Kidney (tissue), 14 donors: ENCODE results near the gene ATXN10. TPM values are rescaled to one million over a fixed set of nuclear protein-coding genes. Genes with fewer than 3 reads are reported as not detected.
A peak's percentile ranks its signal among the peaks of the same experiment; 100 is the strongest.

Experiments
- DNase-seq, 5 donors: peaks; one replicate each; pipeline ENCODE4 v3.0.0-alpha.2; 2013 to 2020
- FAIRE-seq: peaks from 2 replicates; lab custom pipeline; 2012; peaks lifted over from hg19 to GRCh38; lab: Jason Lieb, UNC
- H3K27ac ChIP-seq, 2 donors: one replicate each; pipeline ENCODE4 v1.7.0; 2013; ENCODE audit warnings: low read depth in 2 of 2, low read length in 2 of 2, inconsistent platforms in 1 of 2
- H3K27me3 ChIP-seq: one replicate; pipeline ENCODE4 v1.7.1; 2013; ENCODE audit warnings: low read length, inconsistent platforms; ENCODE audit not compliant: control insufficient read depth, insufficient read depth
- H3K36me3 ChIP-seq, 3 donors: one replicate each; pipeline versions ENCODE4 v1.7.0 to v1.7.1; 2013; ENCODE audit warnings: low read length in 3 of 3, control low read depth in 1 of 3, inconsistent platforms in 1 of 3; ENCODE audit not compliant: insufficient read depth in 3 of 3, control insufficient read depth in 2 of 3
- H3K4me1 ChIP-seq, 3 donors: one replicate each; pipeline versions ENCODE4 v1.7.0 to v1.7.1; 2013; ENCODE audit warnings: low read length in 3 of 3, inconsistent platforms in 1 of 3, low read depth in 1 of 3; ENCODE audit not compliant: control insufficient read depth in 2 of 3, insufficient read depth in 2 of 3
- H3K4me3 ChIP-seq, 3 donors: one replicate each; pipeline versions ENCODE4 v1.7.0 to v1.8.1; 2013; ENCODE audit warnings: low read length in 3 of 3, control low read depth in 1 of 3, inconsistent platforms in 1 of 3
- H3K9ac ChIP-seq, 3 donors: one replicate each; pipeline versions ENCODE4 v1.7.0 to v1.7.1; 2013; ENCODE audit warnings: low read length in 3 of 3, control low read depth in 1 of 3, inconsistent platforms in 1 of 3
- H3K9me3 ChIP-seq, 3 donors: one replicate each; pipeline versions ENCODE4 v1.7.0 to v1.7.1; 2013; ENCODE audit warnings: low read length in 3 of 3, control low read depth in 1 of 3, inconsistent platforms in 1 of 3; ENCODE audit not compliant: control insufficient read depth in 2 of 3, insufficient read depth in 1 of 3
- CTCF ChIP-seq: IDR thresholded peaks from 3 replicates; pipeline ENCODE4 v1.5.1; 2012; ENCODE audit warnings: mild to moderate bottlenecking, moderate library complexity, borderline replicate concordance; ENCODE audit not compliant: insufficient read depth; ENCODE audit errors: extremely low read depth
- intact Hi-C: fragments of 100-400 bp; cut with DNase I; formaldehyde crosslinking; loops from one replicate; pipeline ENCODE4 v1.11.1; 2022
- polyA plus RNA-seq: library from polyadenylated mRNA; stranded (reverse); fragments of 350-450 nt; fragmentation: Illumina TruSeq; extraction: RNeasy Lipid Tissue Mini Kit (QIAGEN cat#74804); gene quantifications from one replicate; pipeline ENCODE4 v1.2.3, GENCODE V29; 2014; ENCODE audit warnings: low read depth, low replicate concordance; ENCODE audit not compliant: insufficient read depth
- total RNA-seq: library from RNA; stranded (reverse); fragmentation: NEBNext Ultra II Directional; extraction: Animal tissue kit (Norgen Biotek cat#: 25700); gene quantifications from one replicate; pipeline ENCODE4 v1.2.1, GENCODE V29; 2021
- donor health status: control.
- donor health status: control.
- donor health status: control.
- donor health status: control.
- donor health status: control.
- donor health status: DM: yes; HTN: yes; CAD: no.
- donor health status: Normal renal cell carcinoma (clear cell type).

ATXN10 gene
- total and polyA plus RNA-seq, 2 donors from 2014 or later: 121 to 142 TPM

DNA sequence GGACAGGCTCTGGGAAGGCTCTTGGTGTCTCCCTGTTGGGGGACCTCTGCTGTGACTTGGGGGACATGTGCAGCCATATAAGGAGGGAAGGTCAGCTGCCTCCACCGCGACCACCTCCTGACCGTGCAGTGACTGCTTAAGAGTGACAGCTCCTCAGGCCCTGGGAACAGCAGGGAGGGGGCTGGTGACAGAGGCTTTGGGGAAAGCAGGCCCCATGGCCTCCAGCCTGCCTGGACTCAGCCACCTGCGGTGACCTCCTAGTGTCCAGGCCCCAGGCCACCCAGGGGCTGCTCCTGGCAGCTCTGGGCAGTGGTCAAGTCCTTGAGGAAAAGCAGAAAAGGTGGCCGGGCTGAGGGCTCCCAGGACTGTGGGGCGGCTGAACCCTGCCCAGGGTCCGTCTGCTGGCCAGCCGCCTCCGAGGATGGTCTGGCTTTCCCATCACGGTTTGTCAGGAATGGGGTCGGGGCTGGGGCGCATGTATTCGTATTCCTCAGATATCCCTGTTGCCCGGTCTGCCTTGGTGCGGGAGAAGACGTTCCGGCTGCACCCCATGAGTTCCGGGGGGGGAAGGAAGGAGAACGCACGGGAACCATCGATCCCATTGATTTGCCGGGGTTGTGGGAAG is 208.6 kb downstream of the ATXN10 start:
- TF ChIP-seq CTCF: no peak
- H3K36me3 ChIP-seq: no peaks in the 10 kb centered on the region
- peak in 2 of 5 donors; percentile 50 to 62 for DNase-seq
- H3K27ac ChIP-seq: no peak overlapping the region
- no peak overlapping the region for H3K4me3 ChIP-seq
- H3K27me3 ChIP-seq: peaks cover 18% of the 10 kb centered on the region
- H3K4me1 ChIP-seq: no peaks in the 10 kb centered on the region
- intact Hi-C loops: no loop called here
- no peak overlapping the region for H3K9ac ChIP-seq
- H3K9me3 ChIP-seq: no peaks in the 10 kb centered on the region
- no peak for FAIRE-seq

GRCh38 chr22:45880716-45881523 is 209.3 kb downstream of the ATXN10 start:
- no peak for TF ChIP-seq CTCF
- no peak overlapping the region for H3K9ac ChIP-seq
- intact Hi-C loops: no loop called here
- H3K4me1 ChIP-seq: no peaks in the 10 kb centered on the region
- peaks cover 18% of the 10 kb centered on the region for H3K27me3 ChIP-seq
- no peaks in the 10 kb centered on the region for H3K36me3 ChIP-seq
- peak; percentile 27 to 77 (median 52) for DNase-seq
- no peak for FAIRE-seq
- H3K27ac ChIP-seq: no peak overlapping the region
- no peaks in the 10 kb centered on the region for H3K9me3 ChIP-seq
- H3K4me3 ChIP-seq: no peak overlapping the region

DNA sequence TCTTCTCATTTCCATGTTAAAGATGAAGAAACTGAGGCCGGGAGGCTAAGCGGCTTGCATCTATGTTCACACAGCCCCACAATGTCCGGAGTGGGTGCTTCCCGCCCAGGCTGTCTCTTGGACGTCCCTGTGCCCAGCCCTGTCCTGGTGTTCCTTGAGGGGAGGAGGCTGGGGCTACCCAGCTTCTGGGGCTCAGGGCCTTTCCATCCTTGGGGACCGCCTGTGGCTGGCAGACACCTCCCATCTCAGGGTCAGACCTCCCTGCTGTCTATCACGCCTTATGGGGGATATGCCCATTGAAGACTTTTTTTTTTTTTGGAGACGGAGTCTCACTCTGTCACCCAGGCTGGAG is 209.9 kb downstream of the ATXN10 start:
- no peaks in the 10 kb centered on the region for H3K36me3 ChIP-seq
- TF ChIP-seq CTCF: no peak
- no peak overlapping the region for H3K9ac ChIP-seq
- FAIRE-seq: no peak
- no peaks in the 10 kb centered on the region for H3K4me1 ChIP-seq
- peak in 2 of 5 donors; percentile 37 to 47 for DNase-seq
- H3K27me3 ChIP-seq: peaks cover 18% of the 10 kb centered on the region
- no peak overlapping the region for H3K27ac ChIP-seq
- H3K4me3 ChIP-seq: no peak overlapping the region
- intact Hi-C loops: no loop called here
- H3K9me3 ChIP-seq: no peaks in the 10 kb centered on the region
